HFFc6 (cell line): ENCODE measurements around the gene RABGAP1L. TPM values are rescaled to one million over a fixed set of nuclear protein-coding genes. Genes with fewer than 3 reads are reported as not detected.

Source experiments
- DNase-seq: peaks from one replicate; pipeline ENCODE4 v3.0.0-alpha.2; 2018
- H3K27ac Mint-ChIP-seq: 2 replicates; pipeline ENCODE4 v1.8.0; 2020; ENCODE audit warnings: mild to moderate bottlenecking, mixed read lengths
- H3K27me3 Mint-ChIP-seq: 2 replicates; pipeline ENCODE4 v1.8.0; 2021; ENCODE audit warnings: mild to moderate bottlenecking, moderate library complexity, mixed read lengths; ENCODE audit not compliant: insufficient read depth
- H3K36me3 Mint-ChIP-seq: 2 replicates; pipeline ENCODE4 v1.8.0; 2021; ENCODE audit warnings: low read depth, mixed read lengths
- H3K4me1 Mint-ChIP-seq: 2 replicates; pipeline ENCODE4 v1.8.0; 2020; ENCODE audit warnings: low read depth, mixed read lengths
- H3K4me3 Mint-ChIP-seq: 2 replicates; pipeline ENCODE4 v1.8.0; 2020; ENCODE audit warnings: mild to moderate bottlenecking, moderate library complexity, mixed read lengths
- H3K9me3 Mint-ChIP-seq: 2 replicates; pipeline ENCODE4 v1.8.0; 2020; ENCODE audit warnings: mild to moderate bottlenecking, mixed read lengths
- total RNA-seq, 6 experiments: library from RNA; stranded (reverse); fragmentation: NEBNext Ultra II Directional; extraction: Animal tissue kit (Norgen Biotek cat#: 25700); gene quantifications; 2 replicates in 1 of 6; 3 replicates in 5 of 6; pipeline ENCODE4 v1.2.3, GENCODE V29; 2021
- TF ChIP-seq, protein P1 (sequence below): fragments of 200-600 bp; sonication (generic); IDR thresholded peaks from 2 replicates; pipeline ENCODE4 v1.5.0; 2021; ENCODE audit warnings: antibody characterized with exemption, mild to moderate bottlenecking

The RABGAP1L gene
- total RNA-seq, 6 experiments from 2014 or later: 14.5 to 16.9 (median 16.0) TPM

DNA sequence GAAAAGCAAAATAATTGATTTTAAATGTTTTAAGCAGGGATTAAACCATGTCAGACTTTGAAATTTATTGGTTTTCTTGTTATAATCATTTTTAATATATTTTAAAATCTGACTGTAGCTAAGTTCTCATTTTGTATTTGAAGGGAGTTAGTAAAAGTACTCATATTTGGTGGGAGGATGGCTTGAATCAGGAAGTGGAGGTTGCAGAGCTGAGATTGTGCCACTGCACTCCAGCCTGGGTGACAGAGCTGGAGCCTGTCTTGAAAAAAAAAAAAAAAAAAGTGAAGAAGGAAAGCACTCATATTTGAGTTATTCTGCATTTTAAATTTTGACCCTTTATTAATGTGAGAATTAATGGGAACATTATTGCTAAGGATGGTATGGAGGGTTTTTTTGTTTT, 106.0 kb downstream of the RABGAP1L start:
- H3K4me1 Mint-ChIP-seq: peaks cover 13% of the 10 kb centered on the region; the same call in 1 of the 2 replicates
- H3K36me3 Mint-ChIP-seq: no peaks in the 10 kb centered on the region
- TF ChIP-seq, protein P1, sequence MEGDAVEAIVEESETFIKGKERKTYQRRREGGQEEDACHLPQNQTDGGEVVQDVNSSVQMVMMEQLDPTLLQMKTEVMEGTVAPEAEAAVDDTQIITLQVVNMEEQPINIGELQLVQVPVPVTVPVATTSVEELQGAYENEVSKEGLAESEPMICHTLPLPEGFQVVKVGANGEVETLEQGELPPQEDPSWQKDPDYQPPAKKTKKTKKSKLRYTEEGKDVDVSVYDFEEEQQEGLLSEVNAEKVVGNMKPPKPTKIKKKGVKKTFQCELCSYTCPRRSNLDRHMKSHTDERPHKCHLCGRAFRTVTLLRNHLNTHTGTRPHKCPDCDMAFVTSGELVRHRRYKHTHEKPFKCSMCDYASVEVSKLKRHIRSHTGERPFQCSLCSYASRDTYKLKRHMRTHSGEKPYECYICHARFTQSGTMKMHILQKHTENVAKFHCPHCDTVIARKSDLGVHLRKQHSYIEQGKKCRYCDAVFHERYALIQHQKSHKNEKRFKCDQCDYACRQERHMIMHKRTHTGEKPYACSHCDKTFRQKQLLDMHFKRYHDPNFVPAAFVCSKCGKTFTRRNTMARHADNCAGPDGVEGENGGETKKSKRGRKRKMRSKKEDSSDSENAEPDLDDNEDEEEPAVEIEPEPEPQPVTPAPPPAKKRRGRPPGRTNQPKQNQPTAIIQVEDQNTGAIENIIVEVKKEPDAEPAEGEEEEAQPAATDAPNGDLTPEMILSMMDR: no peak
- no peak for DNase-seq
- no peaks in the 10 kb centered on the region for H3K27me3 Mint-ChIP-seq
- H3K9me3 Mint-ChIP-seq: no peaks in the 10 kb centered on the region
- H3K4me3 Mint-ChIP-seq: no peak overlapping the region
- H3K27ac Mint-ChIP-seq: no peak overlapping the region

DNA sequence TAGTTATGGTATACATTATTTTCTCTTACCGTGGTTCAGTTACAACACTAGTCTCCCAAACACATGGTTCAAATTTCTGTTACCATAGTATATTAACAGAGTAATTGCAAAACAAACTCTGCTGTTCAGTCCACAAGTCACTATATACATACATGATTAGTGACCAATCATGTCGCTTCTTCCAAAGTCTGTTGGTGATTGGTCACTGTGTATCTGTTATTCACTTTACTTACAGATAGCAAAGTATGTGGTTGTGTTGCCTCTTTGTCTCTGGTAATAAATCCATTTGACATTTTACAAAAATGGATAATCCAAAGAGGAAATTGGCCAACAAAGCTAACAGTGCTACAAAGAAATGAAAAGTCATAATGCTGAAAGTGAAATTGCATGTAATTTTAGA, 107.2 kb downstream of the RABGAP1L start:
- TF ChIP-seq, protein P1: no peak
- Mint-ChIP-seq H3K27me3 (no peaks in the 10 kb centered on the region), H3K4me3 (no peak overlapping the region), H3K4me1 (peaks cover 13% of the 10 kb centered on the region; the same call in 1 of the 2 replicates), H3K27ac (no peak overlapping the region), H3K36me3 (no peaks in the 10 kb centered on the region), H3K9me3 (no peaks in the 10 kb centered on the region)
- no peak for DNase-seq

DNA sequence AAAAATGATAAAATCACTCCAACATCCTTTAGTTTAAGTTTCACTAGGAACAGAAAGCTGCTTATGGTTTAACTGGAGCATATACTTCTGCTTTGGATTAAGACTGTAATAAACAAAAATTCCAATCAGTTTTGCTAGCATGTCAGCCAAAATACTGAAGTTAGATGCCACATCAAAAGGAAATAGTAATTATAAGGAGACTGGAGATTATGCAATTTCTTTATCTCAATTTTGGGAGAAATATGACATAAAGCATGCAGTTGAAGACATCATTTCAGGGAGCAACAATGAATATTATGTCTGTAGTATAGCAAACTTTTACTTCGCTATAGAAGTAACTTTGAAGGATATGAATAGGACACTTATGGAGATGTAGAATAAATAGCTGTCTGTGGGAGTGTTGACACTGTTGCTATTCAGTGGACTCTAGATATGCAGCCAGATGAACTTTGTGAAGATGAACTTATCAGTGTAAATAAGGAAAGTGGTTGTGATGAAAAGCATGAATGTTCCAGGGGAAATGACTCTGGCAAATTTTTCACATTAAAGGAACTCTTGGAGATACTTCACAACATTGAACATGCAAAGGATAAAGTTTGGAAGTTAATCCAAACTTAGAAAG, 107.8 kb downstream of the RABGAP1L start:
- peaks cover 13% of the 10 kb centered on the region; the same call in 1 of the 2 replicates for H3K4me1 Mint-ChIP-seq
- no peaks in the 10 kb centered on the region for H3K36me3 Mint-ChIP-seq
- no peaks in the 10 kb centered on the region for H3K9me3 Mint-ChIP-seq
- no peak for DNase-seq
- no peak overlapping the region for H3K4me3 Mint-ChIP-seq
- H3K27ac Mint-ChIP-seq: no peak overlapping the region
- H3K27me3 Mint-ChIP-seq: no peaks in the 10 kb centered on the region
- TF ChIP-seq, protein P1: no peak

DNA sequence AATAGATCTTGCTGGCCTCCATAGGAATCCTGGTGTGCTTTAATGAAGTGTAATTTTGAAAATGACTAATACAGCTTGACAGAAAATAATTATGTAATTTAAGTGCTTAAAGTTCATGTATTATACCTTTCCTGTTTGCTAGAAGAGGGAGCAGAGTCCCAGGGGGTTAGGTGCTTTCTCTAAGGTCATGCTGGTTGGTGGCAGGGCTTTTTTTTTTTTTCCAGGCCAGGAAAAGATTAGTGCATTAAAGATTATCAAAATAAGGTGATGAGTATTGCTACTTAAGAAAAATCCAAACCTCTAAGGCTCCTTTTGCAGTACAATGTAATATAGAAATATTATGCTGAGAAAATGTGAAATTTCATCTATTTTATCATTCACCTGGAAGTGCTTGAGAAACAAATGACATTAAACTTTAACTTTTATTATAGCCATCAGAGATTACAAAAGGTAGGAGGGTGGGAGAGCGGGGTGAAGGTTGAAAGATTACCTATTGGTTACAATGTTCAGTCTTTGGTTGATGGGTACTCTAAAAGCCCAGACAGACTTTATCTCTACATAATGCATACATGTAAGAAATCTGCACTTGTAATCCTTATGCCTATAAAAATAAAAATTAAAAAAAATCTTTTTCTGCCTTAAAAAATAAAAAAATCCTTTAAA, 110.8 kb downstream of the RABGAP1L start:
- Mint-ChIP-seq H3K27ac (no peak overlapping the region), H3K36me3 (no peaks in the 10 kb centered on the region), H3K4me1 (peaks cover 21% of the 10 kb centered on the region), H3K4me3 (no peak overlapping the region), H3K9me3 (no peaks in the 10 kb centered on the region), H3K27me3 (no peaks in the 10 kb centered on the region)
- no peak for DNase-seq
- TF ChIP-seq, protein P1: no peak

DNA sequence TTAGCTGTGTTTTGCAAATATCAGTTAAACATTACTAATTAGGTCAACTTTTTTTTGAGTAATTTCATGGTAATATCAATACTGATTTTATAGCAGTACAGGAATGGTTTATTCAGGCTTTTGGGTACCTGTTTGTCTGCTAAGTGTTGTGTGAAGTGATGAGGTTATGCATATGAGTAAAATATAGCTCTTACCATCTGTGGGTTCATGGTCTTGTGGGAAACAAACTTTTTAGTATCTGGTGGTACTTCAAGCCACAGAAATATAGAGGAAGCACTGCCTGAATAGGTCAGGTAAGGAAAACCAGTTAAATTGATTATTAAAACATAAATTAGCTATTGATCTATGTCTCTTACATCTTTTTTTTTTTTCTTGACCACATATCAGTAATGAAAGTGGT, 113.9 kb downstream of the RABGAP1L start:
- no peaks in the 10 kb centered on the region for H3K27me3 Mint-ChIP-seq
- peaks cover 13% of the 10 kb centered on the region for H3K4me1 Mint-ChIP-seq
- H3K36me3 Mint-ChIP-seq: no peaks in the 10 kb centered on the region
- H3K4me3 Mint-ChIP-seq: no peak overlapping the region
- no peak overlapping the region for H3K27ac Mint-ChIP-seq
- no peaks in the 10 kb centered on the region for H3K9me3 Mint-ChIP-seq
- no peak for DNase-seq
- TF ChIP-seq, protein P1: no peak
